Neural crest cell (in vitro differentiated cells): ENCODE results near the gene DHRS3. TPM values are rescaled to one million over a fixed set of nuclear protein-coding genes. Genes with fewer than 3 reads are reported as not detected.

Experiments
- DNase-seq: peaks from one replicate; pipeline ENCODE4 v3.0.0; 2021; ENCODE audit warnings: low read depth, mixed read lengths, low spot score
- H3K27ac Mint-ChIP-seq: one replicate; pipeline ENCODE4 v1.8.0; 2021; ENCODE audit warnings: mild to moderate bottlenecking, mixed read lengths; ENCODE audit not compliant: unreplicated experiment
- H3K27me3 Mint-ChIP-seq: 2 replicates; pipeline ENCODE4 v1.8.0; 2021; ENCODE audit warnings: low read depth, mild to moderate bottlenecking, mixed read lengths
- H3K36me3 Mint-ChIP-seq: 2 replicates; pipeline ENCODE4 v1.8.0; 2021; ENCODE audit warnings: low read depth, mild to moderate bottlenecking, mixed read lengths
- H3K4me1 Mint-ChIP-seq: 2 replicates; pipeline ENCODE4 v1.8.0; 2021; ENCODE audit warnings: mixed read lengths
- H3K4me3 Mint-ChIP-seq: one replicate; pipeline ENCODE4 v1.8.0; 2021; ENCODE audit warnings: mild to moderate bottlenecking, mixed read lengths
- H3K9me3 Mint-ChIP-seq: 2 replicates; pipeline ENCODE4 v1.8.0; 2021; ENCODE audit warnings: mixed read lengths
- total RNA-seq: library from RNA; stranded (reverse); gene quantifications from 2 replicates; pipeline ENCODE4 v1.2.1, GENCODE V29; 2021
- TF ChIP-seq, protein P1 (sequence below): fragments of 200-600 bp; sonication (generic); conservative IDR thresholded peaks from 2 replicates; pipeline ENCODE4 v1.5.0; 2021; ENCODE audit warnings: antibody characterized with exemption, mild to moderate bottlenecking

DHRS3 gene
- total RNA-seq, 1 donor from 2014 or later, result 0.91 TPM

DNA sequence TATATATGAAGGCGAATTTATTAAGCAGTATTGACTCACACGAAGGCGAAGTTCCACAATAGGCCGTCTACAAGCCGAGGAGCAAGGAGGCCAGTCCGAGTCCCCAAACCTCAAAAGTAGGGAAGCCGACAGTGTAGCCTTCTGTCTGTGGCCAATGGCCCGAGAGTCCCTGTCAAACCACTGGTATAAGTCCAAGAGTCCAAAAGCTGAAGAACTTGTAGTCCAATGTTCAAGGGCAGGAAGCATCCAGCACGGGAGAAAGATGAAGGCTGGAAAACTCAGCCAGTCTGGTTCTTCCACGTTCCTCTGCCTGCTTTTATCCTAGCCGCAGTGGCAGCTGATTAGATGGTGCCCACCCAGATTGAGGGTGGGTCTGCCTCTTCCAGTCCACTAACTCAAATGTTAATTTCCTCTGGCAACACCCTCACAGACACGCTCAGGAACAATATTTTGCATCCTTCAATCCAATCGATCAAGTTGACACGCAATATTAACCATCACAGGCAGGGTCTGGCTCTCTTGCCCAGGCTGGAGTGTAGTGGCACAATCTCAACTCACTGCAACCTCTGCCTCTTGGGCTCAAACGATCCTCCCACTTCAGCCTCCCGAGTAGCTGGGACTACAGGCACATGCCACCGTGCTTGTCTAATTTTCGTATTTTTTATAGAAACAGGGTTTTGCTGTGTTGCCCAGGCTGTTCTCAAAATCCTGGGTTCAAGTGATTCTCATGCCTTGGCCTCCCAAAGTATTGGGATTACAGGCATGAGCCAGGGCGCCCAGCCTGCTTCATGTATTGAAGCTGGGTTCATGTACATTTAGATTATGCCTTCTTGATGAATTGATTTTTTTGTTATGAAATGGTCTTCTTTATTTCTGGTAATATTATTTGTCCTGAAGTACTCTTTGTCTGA is 85.3 kb downstream of the DHRS3 start:
- TF ChIP-seq, protein P1, sequence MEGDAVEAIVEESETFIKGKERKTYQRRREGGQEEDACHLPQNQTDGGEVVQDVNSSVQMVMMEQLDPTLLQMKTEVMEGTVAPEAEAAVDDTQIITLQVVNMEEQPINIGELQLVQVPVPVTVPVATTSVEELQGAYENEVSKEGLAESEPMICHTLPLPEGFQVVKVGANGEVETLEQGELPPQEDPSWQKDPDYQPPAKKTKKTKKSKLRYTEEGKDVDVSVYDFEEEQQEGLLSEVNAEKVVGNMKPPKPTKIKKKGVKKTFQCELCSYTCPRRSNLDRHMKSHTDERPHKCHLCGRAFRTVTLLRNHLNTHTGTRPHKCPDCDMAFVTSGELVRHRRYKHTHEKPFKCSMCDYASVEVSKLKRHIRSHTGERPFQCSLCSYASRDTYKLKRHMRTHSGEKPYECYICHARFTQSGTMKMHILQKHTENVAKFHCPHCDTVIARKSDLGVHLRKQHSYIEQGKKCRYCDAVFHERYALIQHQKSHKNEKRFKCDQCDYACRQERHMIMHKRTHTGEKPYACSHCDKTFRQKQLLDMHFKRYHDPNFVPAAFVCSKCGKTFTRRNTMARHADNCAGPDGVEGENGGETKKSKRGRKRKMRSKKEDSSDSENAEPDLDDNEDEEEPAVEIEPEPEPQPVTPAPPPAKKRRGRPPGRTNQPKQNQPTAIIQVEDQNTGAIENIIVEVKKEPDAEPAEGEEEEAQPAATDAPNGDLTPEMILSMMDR, result no peak
- no peak for DNase-seq
- Mint-ChIP-seq H3K36me3 (no peaks in the 10 kb centered on the region), H3K4me1 (peaks cover 3% of the 10 kb centered on the region), H3K27me3 (no peaks in the 10 kb centered on the region), H3K27ac (no peak overlapping the region), H3K4me3 (no peak overlapping the region), H3K9me3 (no peaks in the 10 kb centered on the region)

DNA sequence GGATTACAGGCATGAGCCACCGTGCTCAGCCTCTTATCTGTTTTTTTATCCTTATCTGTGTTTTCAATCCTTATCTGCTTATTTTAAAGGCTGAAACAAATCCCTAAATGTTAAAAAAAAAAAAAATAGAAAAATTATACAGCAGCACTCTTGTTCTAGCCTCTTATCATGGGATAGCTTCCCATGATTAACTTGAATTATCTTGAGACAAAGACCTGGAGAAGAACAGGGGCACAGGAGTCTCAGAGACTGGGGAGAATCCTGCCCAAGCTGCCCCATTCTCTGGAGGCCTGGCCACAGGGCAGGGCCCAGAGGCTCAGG is 86.9 kb downstream of the DHRS3 start:
- Mint-ChIP-seq H3K4me1 (no peaks in the 10 kb centered on the region), H3K9me3 (no peaks in the 10 kb centered on the region), H3K4me3 (no peak overlapping the region), H3K27me3 (no peaks in the 10 kb centered on the region), H3K27ac (no peak overlapping the region), H3K36me3 (no peaks in the 10 kb centered on the region)
- DNase-seq, result no peak
- TF ChIP-seq, protein P1, result no peak

DNA sequence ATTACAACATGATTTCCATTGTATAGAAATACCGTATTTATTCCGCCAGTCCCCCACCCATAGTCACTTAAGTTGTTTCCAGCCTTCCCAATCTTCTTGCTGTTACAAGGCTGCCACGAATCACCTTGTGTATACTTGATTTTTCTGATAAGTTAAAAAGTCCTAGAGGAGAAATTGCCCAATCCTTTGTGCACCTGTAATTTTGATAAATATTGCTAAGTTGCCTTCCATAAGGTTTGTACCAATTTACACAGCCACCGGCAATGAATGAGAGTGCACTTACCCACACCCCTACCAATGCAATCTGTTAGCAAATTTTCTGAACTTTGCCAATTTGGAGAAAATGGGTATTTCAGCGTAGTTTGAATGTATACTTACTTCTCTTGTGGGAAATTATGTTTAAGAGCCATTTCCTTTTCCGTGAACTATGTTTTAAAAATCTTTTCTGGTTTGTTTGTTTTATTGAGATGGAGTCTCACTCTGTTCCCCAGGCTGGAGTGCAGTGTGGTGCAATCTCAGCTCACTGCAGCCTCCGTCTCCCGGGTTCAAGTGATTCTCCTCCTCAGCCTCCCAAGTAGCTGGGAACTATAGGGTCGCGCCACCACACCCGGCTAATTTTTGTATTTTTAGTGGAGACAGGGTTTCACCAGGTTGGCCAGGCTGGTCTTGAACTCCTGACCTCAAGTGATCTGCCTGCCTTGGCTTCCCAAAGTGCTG is 87.4 kb downstream of the DHRS3 start:
- Mint-ChIP-seq H3K27me3 (no peaks in the 10 kb centered on the region), H3K4me3 (no peak overlapping the region), H3K9me3 (no peaks in the 10 kb centered on the region), H3K36me3 (no peaks in the 10 kb centered on the region), H3K4me1 (peaks cover 1% of the 10 kb centered on the region), H3K27ac (no peak overlapping the region)
- no peak for DNase-seq
- TF ChIP-seq, protein P1, result no peak

DNA sequence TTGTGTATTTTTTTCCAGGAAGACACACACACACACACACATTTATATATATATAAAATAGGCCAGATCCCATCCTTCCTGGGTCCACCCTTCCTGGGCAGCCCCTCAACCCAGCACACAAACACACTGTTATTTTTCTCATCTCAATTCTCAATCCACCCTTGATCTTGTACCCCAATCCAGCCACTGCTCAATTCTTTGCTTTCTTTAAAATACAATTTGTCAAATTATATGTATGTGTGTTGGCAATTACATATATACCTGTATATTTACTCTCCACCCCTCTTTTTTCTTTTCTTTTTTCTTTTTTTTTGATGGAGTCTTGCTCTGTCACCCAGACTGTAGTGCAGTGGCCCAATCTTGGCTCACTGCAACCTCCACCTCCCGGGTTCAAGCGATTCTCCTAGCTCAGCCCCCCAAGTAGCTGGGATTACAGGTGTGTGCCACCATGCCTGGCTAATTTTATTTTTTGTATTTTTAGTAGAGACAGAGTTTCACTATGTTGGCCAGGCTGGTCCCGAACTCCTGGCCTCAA is 88.3 kb downstream of the DHRS3 start:
- Mint-ChIP-seq H3K27ac (no peak overlapping the region), H3K36me3 (no peaks in the 10 kb centered on the region), H3K27me3 (no peaks in the 10 kb centered on the region), H3K4me1 (peaks cover 8% of the 10 kb centered on the region), H3K4me3 (no peak overlapping the region), H3K9me3 (no peaks in the 10 kb centered on the region)
- TF ChIP-seq, protein P1, result no peak
- no peak for DNase-seq

DNA sequence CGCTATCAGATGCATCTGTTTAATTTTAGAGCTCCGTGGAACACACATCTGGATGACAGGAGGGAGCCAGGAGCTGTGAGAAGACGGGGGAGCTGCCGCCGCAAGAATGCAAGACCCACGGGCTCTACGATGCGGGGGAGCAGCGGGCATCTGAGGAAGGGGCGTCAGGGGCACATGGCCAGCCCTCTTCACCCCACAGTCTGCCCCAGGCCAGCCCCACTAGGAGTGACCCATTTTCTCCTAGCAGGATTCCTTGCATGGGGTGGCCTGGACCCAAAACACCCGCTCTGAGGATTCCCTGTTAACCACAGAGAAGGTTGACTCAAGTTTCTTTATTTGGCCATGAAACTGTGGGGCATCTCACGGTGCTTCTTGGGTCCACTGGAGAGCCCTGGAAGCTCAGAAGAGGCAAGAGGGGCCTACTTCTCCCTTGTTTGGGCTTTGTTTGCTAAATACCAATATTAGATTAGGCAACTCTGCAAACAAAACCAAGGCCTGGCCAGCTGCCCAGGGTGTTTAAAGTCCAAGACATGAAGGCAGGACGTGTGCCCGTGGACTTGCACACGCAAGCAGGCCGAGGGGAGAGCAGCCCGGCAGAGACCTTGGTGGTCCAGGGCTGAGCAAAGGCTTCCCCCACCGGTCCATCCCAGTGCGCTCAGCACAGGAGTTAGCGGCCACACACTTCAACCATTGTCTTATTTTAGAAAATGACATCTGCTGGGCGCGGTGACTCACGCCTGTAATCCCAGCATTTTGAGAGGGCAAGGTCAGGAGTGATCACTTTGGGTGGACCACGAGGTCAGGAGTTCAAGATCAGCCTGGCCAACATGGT is 89.8 kb downstream of the DHRS3 start:
- H3K36me3 Mint-ChIP-seq, result no peaks in the 10 kb centered on the region
- DNase-seq, result no peak
- peaks cover 4% of the 10 kb centered on the region for H3K9me3 Mint-ChIP-seq
- H3K27me3 Mint-ChIP-seq, result no peaks in the 10 kb centered on the region
- H3K27ac Mint-ChIP-seq, result peak overlapping the region; percentile 86
- H3K4me3 Mint-ChIP-seq, result no peak overlapping the region
- TF ChIP-seq, protein P1, result no peak
- H3K4me1 Mint-ChIP-seq, result peaks cover 8% of the 10 kb centered on the region
